ENCODE data around the gene TNIP3. TPM values are rescaled to one million over a fixed set of nuclear protein-coding genes. Genes with fewer than 3 reads are reported as not detected.

TNIP3 gene
- total and polyA plus RNA-seq, 4 donors: 0.39 to 2.1 (median 1.4) TPM

GRCh38 chr4:121144021-121144420, 20.1 kb downstream of the TNIP3 start:
- H3K4me1 ChIP-seq (ENCODE audit: control insufficient read depth, insufficient read depth, low read length): no peaks in the 10 kb centered on the region
- 100% methylated on average over 1 of the region's 2 CpGs for WGBS (ENCODE audit: insufficient coverage)
- H3K27ac ChIP-seq (ENCODE audit: low read depth, low read length): no peak overlapping the region
- no peak overlapping the region for H3K4me3 ChIP-seq (ENCODE audit: low read depth, low read length)
- H3K9me3 ChIP-seq (ENCODE audit: control insufficient read depth, insufficient read depth, low read length): no peaks in the 10 kb centered on the region
- H3K27me3 ChIP-seq (ENCODE audit: control insufficient read depth, insufficient read depth, low read length): no peaks in the 10 kb centered on the region
- DNase-seq (ENCODE audit: low read depth in 4 of 6, low spot score in 6 of 6): no peak
- no peaks in the 10 kb centered on the region for H3K36me3 ChIP-seq (ENCODE audit: control insufficient read depth, insufficient read depth, low read length)

DNA sequence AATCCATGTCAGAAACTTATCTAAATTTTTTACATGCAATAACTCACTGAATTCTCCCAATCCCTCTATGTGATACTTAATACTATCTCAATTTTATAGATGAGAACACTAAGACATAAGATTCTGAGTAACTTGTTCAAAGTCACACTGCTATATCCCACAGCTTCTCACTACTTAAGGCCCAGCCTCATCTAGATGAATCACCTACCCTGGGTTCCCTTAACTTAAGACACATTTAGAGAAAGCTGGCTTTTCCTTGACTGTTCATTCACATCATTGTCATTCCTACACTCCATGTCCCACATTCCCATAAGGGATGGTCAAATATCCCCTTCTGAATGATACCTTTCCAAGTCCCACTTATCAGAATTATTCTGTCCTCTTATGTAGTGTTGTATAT, 21.0 kb downstream of the TNIP3 start:
- Histone ChIP-seq H3K27me3 (ENCODE audit: control insufficient read depth, insufficient read depth, low read length) (no peaks in the 10 kb centered on the region), H3K36me3 (ENCODE audit: control insufficient read depth, insufficient read depth, low read length) (no peaks in the 10 kb centered on the region), H3K4me1 (ENCODE audit: control insufficient read depth, insufficient read depth, low read length) (no peaks in the 10 kb centered on the region), H3K27ac (ENCODE audit: low read depth, low read length) (no peak overlapping the region), H3K4me3 (ENCODE audit: low read depth, low read length) (no peak overlapping the region), H3K9me3 (ENCODE audit: control insufficient read depth, insufficient read depth, low read length) (no peaks in the 10 kb centered on the region)
- DNase-seq (ENCODE audit: low read depth in 4 of 6, low spot score in 6 of 6): no peak

DNA sequence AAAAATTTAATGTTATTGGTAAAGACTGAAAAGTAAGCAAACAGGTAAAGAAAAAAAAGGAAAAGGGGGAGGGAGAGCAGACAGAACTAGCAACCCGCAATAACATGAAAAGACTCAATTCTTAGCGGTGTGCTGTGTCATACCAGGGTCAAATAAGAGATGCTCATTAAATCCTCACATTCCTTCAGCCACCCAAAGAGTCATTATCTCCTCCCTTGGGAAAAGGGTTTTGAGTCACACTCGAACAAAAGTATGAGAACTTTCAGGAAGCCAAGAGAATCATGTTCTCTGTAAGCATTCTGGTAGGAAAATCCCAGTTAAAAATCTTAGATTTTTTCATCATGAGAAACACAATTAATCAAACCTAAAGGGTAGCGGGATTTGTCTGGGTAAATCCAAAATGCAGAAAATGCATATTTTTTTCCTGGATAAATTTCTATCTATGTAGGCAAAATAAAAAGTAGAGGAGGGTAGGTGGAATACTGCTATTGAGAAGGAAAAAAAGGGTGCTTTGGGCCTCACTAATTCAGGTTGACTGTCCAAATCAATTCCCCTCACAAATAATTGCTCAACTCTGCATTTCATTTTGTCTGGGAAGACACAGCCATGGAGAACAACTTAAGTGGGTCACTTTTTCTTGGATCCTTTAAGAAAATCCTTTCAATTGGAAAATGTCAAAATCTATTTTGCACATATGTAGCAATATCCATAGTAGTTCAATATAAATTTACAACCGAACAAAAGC, 23.2 kb downstream of the TNIP3 start:
- no peak for DNase-seq (ENCODE audit: low read depth in 4 of 6, low spot score in 6 of 6)
- H3K27ac ChIP-seq (ENCODE audit: low read depth, low read length): no peak overlapping the region
- H3K36me3 ChIP-seq (ENCODE audit: control insufficient read depth, insufficient read depth, low read length): no peaks in the 10 kb centered on the region
- no peaks in the 10 kb centered on the region for H3K9me3 ChIP-seq (ENCODE audit: control insufficient read depth, insufficient read depth, low read length)
- no peaks in the 10 kb centered on the region for H3K27me3 ChIP-seq (ENCODE audit: control insufficient read depth, insufficient read depth, low read length)
- WGBS (ENCODE audit: insufficient coverage): no CpG with 5 or more reads among the region's 5 CpGs
- no peaks in the 10 kb centered on the region for H3K4me1 ChIP-seq (ENCODE audit: control insufficient read depth, insufficient read depth, low read length)
- H3K4me3 ChIP-seq (ENCODE audit: low read depth, low read length): no peak overlapping the region

GRCh38 chr4:121139533-121140222, 24.4 kb downstream of the TNIP3 start:
- Histone ChIP-seq H3K4me3 (ENCODE audit: low read depth, low read length) (no peak overlapping the region), H3K27ac (ENCODE audit: low read depth, low read length) (no peak overlapping the region), H3K27me3 (ENCODE audit: control insufficient read depth, insufficient read depth, low read length) (no peaks in the 10 kb centered on the region), H3K36me3 (ENCODE audit: control insufficient read depth, insufficient read depth, low read length) (no peaks in the 10 kb centered on the region), H3K4me1 (ENCODE audit: control insufficient read depth, insufficient read depth, low read length) (no peaks in the 10 kb centered on the region), H3K9me3 (ENCODE audit: control insufficient read depth, insufficient read depth, low read length) (no peaks in the 10 kb centered on the region)
- 83% methylated on average over 2 of the region's 7 CpGs for WGBS (ENCODE audit: insufficient coverage)
- DNase-seq (ENCODE audit: low read depth in 4 of 6, low spot score in 6 of 6): no peak

DNA sequence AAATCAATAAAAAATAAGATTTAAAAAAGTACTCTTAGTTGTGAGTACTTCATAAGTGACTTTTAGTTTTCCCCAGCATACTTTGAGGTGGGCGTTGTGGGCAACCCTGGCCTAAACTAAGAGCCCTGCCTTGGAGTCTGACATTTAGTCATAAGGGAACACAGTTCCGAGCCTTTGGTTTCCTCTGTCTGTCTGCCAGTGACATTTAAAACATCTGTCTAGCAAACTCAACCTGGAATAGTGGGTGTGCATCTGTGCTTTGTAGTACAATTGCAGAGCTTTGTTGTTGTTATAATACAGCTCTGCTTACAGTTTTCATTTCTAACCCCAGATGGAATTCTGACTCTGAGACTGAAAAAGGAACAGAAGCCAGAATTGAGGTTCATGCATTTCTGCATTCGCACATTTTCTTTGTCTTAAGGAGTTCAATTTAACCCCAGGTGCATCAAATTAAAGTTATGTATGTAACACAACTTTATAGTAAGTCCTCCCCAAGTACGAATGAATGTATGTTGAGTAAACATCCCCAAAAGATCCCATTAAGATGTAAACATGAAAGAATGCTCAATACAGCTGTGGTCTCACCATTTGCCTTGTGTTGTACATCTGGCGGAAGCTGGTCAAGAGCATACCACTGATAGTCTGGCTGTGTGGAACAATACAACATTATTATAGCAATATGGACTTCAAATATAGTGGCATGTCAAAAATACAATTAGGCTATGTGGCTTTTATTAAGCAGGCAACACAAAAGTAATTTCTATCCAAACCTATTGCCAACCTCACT, 25.9 kb downstream of the TNIP3 start:
- no peak for DNase-seq (ENCODE audit: low read depth in 4 of 6, low spot score in 6 of 6)
- no peak overlapping the region for H3K4me3 ChIP-seq (ENCODE audit: low read depth, low read length)
- WGBS (ENCODE audit: insufficient coverage): 88% methylated on average over 2 of the region's 5 CpGs

GRCh38 chr4:121130326-121130660, 33.8 kb downstream of the TNIP3 start:
- no peak for DNase-seq (ENCODE audit: low read depth in 4 of 6, low spot score in 6 of 6)
- Histone ChIP-seq H3K9me3 (ENCODE audit: control insufficient read depth, insufficient read depth, low read length) (no peaks in the 10 kb centered on the region), H3K4me1 (ENCODE audit: control insufficient read depth, insufficient read depth, low read length) (no peaks in the 10 kb centered on the region), H3K4me3 (ENCODE audit: low read depth, low read length) (no peak overlapping the region), H3K27me3 (ENCODE audit: control insufficient read depth, insufficient read depth, low read length) (no peaks in the 10 kb centered on the region), H3K36me3 (ENCODE audit: control insufficient read depth, insufficient read depth, low read length) (no peaks in the 10 kb centered on the region), H3K27ac (ENCODE audit: low read depth, low read length) (no peak overlapping the region)
- WGBS (ENCODE audit: insufficient coverage): 80% methylated on average over 2 of the region's 4 CpGs

More for the DNA sequence above, 25.9 kb downstream of the TNIP3 start:
- Histone ChIP-seq H3K36me3 (ENCODE audit: control insufficient read depth, insufficient read depth, low read length) (no peaks in the 10 kb centered on the region), H3K4me1 (ENCODE audit: control insufficient read depth, insufficient read depth, low read length) (no peaks in the 10 kb centered on the region), H3K9me3 (ENCODE audit: control insufficient read depth, insufficient read depth, low read length) (no peaks in the 10 kb centered on the region), H3K27me3 (ENCODE audit: control insufficient read depth, insufficient read depth, low read length) (no peaks in the 10 kb centered on the region), H3K27ac (ENCODE audit: low read depth, low read length) (no peak overlapping the region)

GRCh38 chr4:121129606-121130325, 34.4 kb downstream of the TNIP3 start:
- H3K36me3 ChIP-seq (ENCODE audit: control insufficient read depth, insufficient read depth, low read length): no peaks in the 10 kb centered on the region
- DNase-seq (ENCODE audit: low read depth in 4 of 6, low spot score in 6 of 6): no peak
- no peaks in the 10 kb centered on the region for H3K27me3 ChIP-seq (ENCODE audit: control insufficient read depth, insufficient read depth, low read length)
- 93% methylated on average over 2 of the region's 4 CpGs for whole genome bisulfite sequencing (ENCODE audit: insufficient coverage)
- no peak overlapping the region for H3K4me3 ChIP-seq (ENCODE audit: low read depth, low read length)
- no peak overlapping the region for H3K27ac ChIP-seq (ENCODE audit: low read depth, low read length)
- H3K9me3 ChIP-seq (ENCODE audit: control insufficient read depth, insufficient read depth, low read length): no peaks in the 10 kb centered on the region
- H3K4me1 ChIP-seq (ENCODE audit: control insufficient read depth, insufficient read depth, low read length): no peaks in the 10 kb centered on the region

DNA sequence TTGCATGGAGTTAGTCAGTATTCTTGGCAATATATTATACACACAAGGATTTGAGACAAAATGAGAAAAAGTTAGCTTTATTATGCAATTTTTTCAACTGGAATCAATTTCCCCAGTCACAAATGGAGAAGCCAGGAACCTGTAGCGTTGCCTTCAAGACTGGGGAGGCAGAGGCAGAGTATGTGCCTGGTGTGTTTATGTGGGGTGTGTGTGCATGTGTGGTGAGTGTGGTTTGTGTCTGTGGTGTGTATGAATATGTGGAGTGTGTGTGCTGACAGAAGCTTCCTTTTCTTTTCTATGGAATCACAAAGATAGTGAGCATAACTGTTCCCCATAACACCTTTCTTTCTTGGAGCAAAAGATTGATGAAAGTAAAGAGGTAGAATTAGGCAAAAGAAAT, 37.0 kb downstream of the TNIP3 start:
- Histone ChIP-seq H3K27me3 (ENCODE audit: control insufficient read depth, insufficient read depth, low read length) (no peaks in the 10 kb centered on the region), H3K27ac (ENCODE audit: low read depth, low read length) (no peak overlapping the region), H3K36me3 (ENCODE audit: control insufficient read depth, insufficient read depth, low read length) (no peaks in the 10 kb centered on the region), H3K4me3 (ENCODE audit: low read depth, low read length) (no peak overlapping the region), H3K9me3 (ENCODE audit: control insufficient read depth, insufficient read depth, low read length) (no peaks in the 10 kb centered on the region), H3K4me1 (ENCODE audit: control insufficient read depth, insufficient read depth, low read length) (no peaks in the 10 kb centered on the region)
- no CpG with 5 or more reads among the region's 1 CpG for WGBS (ENCODE audit: insufficient coverage)
- no peak for DNase-seq (ENCODE audit: low read depth in 4 of 6, low spot score in 6 of 6)

DNA sequence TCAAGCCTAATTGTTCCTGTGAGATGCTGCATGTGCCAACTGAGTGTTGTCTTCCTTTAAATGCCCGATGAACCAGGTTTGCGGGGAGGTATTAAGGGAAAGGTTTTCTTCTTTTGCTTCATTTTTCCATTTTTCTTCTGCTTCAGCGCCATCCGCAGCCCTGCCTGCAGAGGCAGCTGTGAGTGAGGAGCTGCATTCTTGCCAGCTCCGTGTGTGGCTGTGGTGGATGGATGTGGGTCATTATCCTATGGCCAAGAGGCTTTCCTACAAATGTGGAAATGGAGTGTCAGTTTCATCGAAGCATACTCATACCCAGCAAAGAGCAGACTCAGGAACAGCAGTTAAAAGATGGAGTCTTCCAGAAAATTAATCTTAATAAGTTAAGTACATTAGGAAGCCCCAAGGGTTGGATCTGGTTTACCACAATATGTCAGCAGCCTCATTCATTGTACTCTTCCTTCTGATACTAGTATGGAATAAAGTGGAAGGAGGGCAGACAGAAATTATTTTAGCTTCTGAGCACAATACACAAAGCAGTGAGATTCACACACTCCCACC, 37.6 kb downstream of the TNIP3 start:
- Histone ChIP-seq H3K4me3 (ENCODE audit: low read depth, low read length) (no peak overlapping the region), H3K9me3 (ENCODE audit: control insufficient read depth, insufficient read depth, low read length) (no peaks in the 10 kb centered on the region), H3K36me3 (ENCODE audit: control insufficient read depth, insufficient read depth, low read length) (no peaks in the 10 kb centered on the region), H3K4me1 (ENCODE audit: control insufficient read depth, insufficient read depth, low read length) (no peaks in the 10 kb centered on the region), H3K27me3 (ENCODE audit: control insufficient read depth, insufficient read depth, low read length) (no peaks in the 10 kb centered on the region), H3K27ac (ENCODE audit: low read depth, low read length) (no peak overlapping the region)
- peak in 1 of 6 donors; percentile 3 for DNase-seq (ENCODE audit: low read depth in 4 of 6, low spot score in 6 of 6)
- WGBS (ENCODE audit: insufficient coverage): 60% methylated on average over 1 of the region's 6 CpGs

All from spinal cord (tissue), 10 donors.